Neural crest cell (in vitro differentiated cells): ENCODE data around the gene XPA. TPM values are rescaled to one million over a fixed set of nuclear protein-coding genes. Genes with fewer than 3 reads are reported as not detected.
A peak's percentile ranks its signal among the peaks of the same experiment; 100 is the strongest.

Experiments used
- DNase-seq: peaks from one replicate; pipeline ENCODE4 v3.0.0; 2021; ENCODE audit warnings: low read depth, mixed read lengths, low spot score
- H3K27ac Mint-ChIP-seq: one replicate; pipeline ENCODE4 v1.8.0; 2021; ENCODE audit warnings: mild to moderate bottlenecking, mixed read lengths; ENCODE audit not compliant: unreplicated experiment
- H3K27me3 Mint-ChIP-seq: 2 replicates; pipeline ENCODE4 v1.8.0; 2021; ENCODE audit warnings: low read depth, mild to moderate bottlenecking, mixed read lengths
- H3K36me3 Mint-ChIP-seq: 2 replicates; pipeline ENCODE4 v1.8.0; 2021; ENCODE audit warnings: low read depth, mild to moderate bottlenecking, mixed read lengths
- H3K4me1 Mint-ChIP-seq: 2 replicates; pipeline ENCODE4 v1.8.0; 2021; ENCODE audit warnings: mixed read lengths
- H3K4me3 Mint-ChIP-seq: one replicate; pipeline ENCODE4 v1.8.0; 2021; ENCODE audit warnings: mild to moderate bottlenecking, mixed read lengths
- H3K9me3 Mint-ChIP-seq: 2 replicates; pipeline ENCODE4 v1.8.0; 2021; ENCODE audit warnings: mixed read lengths
- total RNA-seq: library from RNA; stranded (reverse); gene quantifications from 2 replicates; pipeline ENCODE4 v1.2.1, GENCODE V29; 2021
- TF ChIP-seq, protein P1 (sequence below): fragments of 200-600 bp; sonication (generic); conservative IDR thresholded peaks from 2 replicates; pipeline ENCODE4 v1.5.0; 2021; ENCODE audit warnings: antibody characterized with exemption, mild to moderate bottlenecking

The XPA gene
- total RNA-seq, 1 donor from 2014 or later, result 15.6 TPM

DNA sequence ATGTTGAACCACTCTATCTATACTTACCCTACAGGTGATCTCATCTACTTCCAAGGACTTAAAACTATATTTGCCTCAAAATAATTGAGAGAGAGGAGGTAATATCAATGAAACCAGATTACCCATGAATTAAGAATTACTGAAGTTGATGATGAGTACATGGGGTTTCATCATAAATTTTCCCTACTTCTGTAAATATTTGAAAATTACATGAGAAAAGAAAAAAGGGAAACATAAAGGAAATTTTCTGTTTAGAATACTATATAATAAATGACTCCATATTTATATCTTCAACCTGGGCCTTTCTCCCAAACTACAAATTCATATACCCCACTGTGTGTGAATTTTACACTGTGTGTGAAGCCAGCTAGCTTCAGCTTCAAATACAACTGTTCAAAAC is 66.5 kb downstream of the XPA start:
- H3K4me3 Mint-ChIP-seq, result peak overlapping the region; percentile 67
- TF ChIP-seq, protein P1, sequence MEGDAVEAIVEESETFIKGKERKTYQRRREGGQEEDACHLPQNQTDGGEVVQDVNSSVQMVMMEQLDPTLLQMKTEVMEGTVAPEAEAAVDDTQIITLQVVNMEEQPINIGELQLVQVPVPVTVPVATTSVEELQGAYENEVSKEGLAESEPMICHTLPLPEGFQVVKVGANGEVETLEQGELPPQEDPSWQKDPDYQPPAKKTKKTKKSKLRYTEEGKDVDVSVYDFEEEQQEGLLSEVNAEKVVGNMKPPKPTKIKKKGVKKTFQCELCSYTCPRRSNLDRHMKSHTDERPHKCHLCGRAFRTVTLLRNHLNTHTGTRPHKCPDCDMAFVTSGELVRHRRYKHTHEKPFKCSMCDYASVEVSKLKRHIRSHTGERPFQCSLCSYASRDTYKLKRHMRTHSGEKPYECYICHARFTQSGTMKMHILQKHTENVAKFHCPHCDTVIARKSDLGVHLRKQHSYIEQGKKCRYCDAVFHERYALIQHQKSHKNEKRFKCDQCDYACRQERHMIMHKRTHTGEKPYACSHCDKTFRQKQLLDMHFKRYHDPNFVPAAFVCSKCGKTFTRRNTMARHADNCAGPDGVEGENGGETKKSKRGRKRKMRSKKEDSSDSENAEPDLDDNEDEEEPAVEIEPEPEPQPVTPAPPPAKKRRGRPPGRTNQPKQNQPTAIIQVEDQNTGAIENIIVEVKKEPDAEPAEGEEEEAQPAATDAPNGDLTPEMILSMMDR, result no peak
- H3K36me3 Mint-ChIP-seq, result no peaks in the 10 kb centered on the region
- H3K9me3 Mint-ChIP-seq, result no peaks in the 10 kb centered on the region
- DNase-seq, result no peak
- no peaks in the 10 kb centered on the region for H3K27me3 Mint-ChIP-seq
- H3K4me1 Mint-ChIP-seq, result peaks cover 32% of the 10 kb centered on the region
- no peak overlapping the region for H3K27ac Mint-ChIP-seq

DNA sequence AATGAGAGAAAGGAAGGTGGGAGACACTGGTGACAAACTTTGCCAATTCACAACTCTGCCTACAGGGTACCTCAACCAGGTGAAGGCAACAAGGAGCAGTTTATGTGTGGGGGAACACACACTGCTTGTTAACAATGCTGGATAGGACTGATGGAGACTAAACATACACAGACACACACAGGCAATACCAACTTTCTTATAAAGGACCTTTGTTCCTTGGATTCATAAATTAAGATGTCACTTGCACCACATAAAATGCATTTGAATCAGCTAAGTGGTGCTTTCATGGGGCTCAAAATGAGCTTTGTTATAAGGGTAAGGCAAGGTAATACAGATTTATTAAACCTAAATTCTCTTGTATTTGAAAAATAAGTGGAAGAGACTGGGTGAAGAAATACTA is 68.0 kb downstream of the XPA start:
- no peak overlapping the region for H3K27ac Mint-ChIP-seq
- peaks cover 20% of the 10 kb centered on the region for H3K4me1 Mint-ChIP-seq
- peak overlapping the region; percentile 45 for H3K4me3 Mint-ChIP-seq
- no peaks in the 10 kb centered on the region for H3K27me3 Mint-ChIP-seq
- H3K9me3 Mint-ChIP-seq, result no peaks in the 10 kb centered on the region
- no peak for DNase-seq
- H3K36me3 Mint-ChIP-seq, result peaks cover 4% of the 10 kb centered on the region
- TF ChIP-seq, protein P1, result no peak

DNA sequence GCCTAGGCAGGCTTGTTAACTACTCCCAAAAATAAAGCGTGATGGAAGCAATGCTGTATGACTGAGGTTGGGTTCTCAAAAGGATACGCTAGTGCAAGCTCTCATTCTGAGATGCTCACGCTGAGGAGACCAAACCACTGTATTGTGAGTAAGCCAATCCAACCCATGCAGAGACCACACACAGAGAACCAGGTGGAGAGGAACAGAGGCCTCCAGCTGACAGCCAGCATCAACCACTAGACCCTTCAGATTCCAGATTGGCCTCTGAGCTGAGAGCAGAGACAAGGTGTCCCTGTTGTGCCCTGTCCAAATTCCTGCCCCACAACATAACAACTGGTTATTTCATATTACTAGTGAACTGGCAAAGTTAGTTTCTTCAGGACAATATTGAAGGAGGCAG is 68.5 kb downstream of the XPA start:
- Mint-ChIP-seq H3K27me3 (no peaks in the 10 kb centered on the region), H3K4me3 (peak overlapping the region; percentile 45), H3K27ac (no peak overlapping the region), H3K36me3 (peaks cover 8% of the 10 kb centered on the region), H3K4me1 (peaks cover 20% of the 10 kb centered on the region), H3K9me3 (no peaks in the 10 kb centered on the region)
- TF ChIP-seq, protein P1, result no peak
- DNase-seq, result no peak

DNA sequence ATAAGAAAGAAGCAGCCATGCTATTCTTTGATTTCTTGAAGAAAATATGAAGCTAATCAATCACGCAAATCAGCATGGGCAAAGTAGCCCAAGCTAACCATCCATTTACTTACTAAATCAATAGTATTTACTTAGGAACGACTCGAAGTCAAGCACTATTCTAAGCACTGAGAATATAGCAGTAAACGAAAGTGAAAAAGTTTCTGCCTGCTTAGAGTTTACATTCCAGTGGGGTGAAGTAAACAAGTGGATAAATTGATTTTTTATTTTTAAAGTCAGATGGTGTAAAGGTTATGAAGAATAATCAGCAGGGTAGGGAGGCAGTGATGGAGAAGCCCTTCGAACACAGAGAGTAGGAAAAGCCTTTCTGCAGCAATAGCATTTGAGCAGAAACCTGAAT is 69.5 kb downstream of the XPA start:
- H3K9me3 Mint-ChIP-seq, result no peaks in the 10 kb centered on the region
- peaks cover 13% of the 10 kb centered on the region for H3K36me3 Mint-ChIP-seq
- TF ChIP-seq, protein P1, result no peak
- no peak overlapping the region for H3K27ac Mint-ChIP-seq
- peak overlapping the region; percentile 52 for H3K4me3 Mint-ChIP-seq
- H3K4me1 Mint-ChIP-seq, result peaks cover 20% of the 10 kb centered on the region
- no peaks in the 10 kb centered on the region for H3K27me3 Mint-ChIP-seq
- no peak for DNase-seq

DNA sequence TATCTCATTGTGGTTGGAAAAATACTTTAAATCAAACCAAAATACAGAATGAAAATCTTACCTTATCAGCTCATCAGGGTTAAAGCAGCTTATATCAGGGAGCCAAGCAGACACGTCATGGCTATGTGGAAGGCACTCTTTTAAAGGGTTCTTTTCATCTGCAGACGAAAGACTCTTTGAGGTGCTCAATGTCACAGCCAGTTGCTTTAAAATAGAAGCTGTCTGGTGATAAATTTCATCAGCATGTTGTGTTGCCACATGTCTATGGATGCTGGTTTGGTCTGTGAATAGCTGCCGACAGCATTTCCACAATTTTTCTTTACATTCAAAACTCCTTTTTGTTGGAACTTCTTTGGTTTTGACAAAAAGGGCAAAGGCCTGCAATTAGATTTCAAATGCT is 71.5 kb downstream of the XPA start:
- TF ChIP-seq, protein P1, result no peak
- H3K9me3 Mint-ChIP-seq, result no peaks in the 10 kb centered on the region
- H3K4me3 Mint-ChIP-seq, result no peak overlapping the region
- no peaks in the 10 kb centered on the region for H3K27me3 Mint-ChIP-seq
- no peak for DNase-seq
- peaks cover 31% of the 10 kb centered on the region for H3K36me3 Mint-ChIP-seq
- no peak overlapping the region for H3K27ac Mint-ChIP-seq
- peaks cover 14% of the 10 kb centered on the region for H3K4me1 Mint-ChIP-seq

Other genes with a start within 250 kb of the XPA start
- gene TMOD1, start 195.7 kb downstream of the XPA start, total RNA-seq, result 0.23 and 0.77 TPM in 2 replicates
- 24.4 and 29.4 TPM in 2 replicates for gene TSTD2, start 64.0 kb downstream of the XPA start, total RNA-seq
- gene NCBP1, start 63.5 kb downstream of the XPA start, total RNA-seq, result 51.4 and 52.2 TPM in 2 replicates
- gene FOXE1, start 155.9 kb upstream of the XPA start, total RNA-seq, result 0.09 TPM in 1 of 2 replicates, not detected in the other
- gene TRMO, start 225.2 kb upstream of the XPA start, total RNA-seq, result 11.4 and 12.7 TPM in 2 replicates
- gene HEMGN, start 240.8 kb upstream of the XPA start, total RNA-seq, result not detected in 2 replicates